GM18861 (cell line): ENCODE measurements around the gene KRT9.
"Not testable (repeated sequence)": the region's sequence is repeated elsewhere in the genome, so short reads cannot be mapped to it uniquely, and the experiment has no call there.

Source experiments
- ATAC-seq: cut with Tn5 transposase; IDR thresholded peaks from one replicate; pipeline ENCODE4 v1.9.1; 2021; ENCODE audit not compliant: unreplicated experiment

The KRT9 gene, protein sequence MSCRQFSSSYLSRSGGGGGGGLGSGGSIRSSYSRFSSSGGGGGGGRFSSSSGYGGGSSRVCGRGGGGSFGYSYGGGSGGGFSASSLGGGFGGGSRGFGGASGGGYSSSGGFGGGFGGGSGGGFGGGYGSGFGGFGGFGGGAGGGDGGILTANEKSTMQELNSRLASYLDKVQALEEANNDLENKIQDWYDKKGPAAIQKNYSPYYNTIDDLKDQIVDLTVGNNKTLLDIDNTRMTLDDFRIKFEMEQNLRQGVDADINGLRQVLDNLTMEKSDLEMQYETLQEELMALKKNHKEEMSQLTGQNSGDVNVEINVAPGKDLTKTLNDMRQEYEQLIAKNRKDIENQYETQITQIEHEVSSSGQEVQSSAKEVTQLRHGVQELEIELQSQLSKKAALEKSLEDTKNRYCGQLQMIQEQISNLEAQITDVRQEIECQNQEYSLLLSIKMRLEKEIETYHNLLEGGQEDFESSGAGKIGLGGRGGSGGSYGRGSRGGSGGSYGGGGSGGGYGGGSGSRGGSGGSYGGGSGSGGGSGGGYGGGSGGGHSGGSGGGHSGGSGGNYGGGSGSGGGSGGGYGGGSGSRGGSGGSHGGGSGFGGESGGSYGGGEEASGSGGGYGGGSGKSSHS

DNA sequence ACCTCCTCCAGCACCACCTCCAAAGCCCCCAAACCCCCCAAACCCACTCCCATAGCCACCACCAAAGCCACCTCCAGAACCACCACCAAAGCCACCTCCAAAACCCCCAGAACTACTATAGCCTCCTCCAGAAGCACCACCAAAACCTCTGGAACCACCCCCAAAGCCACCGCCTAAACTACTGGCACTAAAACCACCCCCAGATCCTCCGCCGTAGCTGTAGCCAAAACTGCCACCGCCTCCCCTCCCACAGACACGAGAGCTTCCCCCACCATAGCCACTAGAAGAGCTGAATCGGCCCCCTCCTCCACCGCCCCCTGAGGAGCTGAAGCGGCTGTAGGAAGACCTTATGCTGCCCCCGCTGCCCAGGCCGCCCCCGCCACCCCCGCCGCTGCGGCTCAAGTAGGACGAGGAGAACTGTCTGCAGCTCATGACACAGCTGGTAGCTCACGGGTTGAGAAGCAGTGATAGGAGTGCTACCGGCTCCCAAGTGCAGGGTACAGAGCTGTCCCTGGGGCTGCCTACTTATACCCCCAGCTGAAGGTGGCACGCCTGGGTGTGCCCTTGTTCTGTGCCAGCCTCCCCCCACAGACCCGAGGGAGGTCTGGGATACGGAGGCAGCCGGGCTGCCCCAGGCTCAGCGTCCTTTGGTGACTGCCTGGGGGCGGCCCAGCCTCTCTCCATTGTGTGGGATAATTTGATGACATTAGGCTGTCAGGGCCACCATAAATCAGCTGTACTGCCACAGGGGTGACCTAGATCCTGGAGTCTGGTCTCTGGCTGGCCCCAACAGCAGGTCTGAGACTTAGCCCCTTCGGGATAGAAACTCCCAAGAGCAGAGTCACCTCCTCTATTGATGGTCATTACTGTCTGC, at the start of gene KRT9:
Gene KRT9 (minus strand): TSS at position 499 of the 874 bp plus-strand sequence. CDS start 67 bp downstream, at position 432.
- ATAC-seq, result no peak

DNA sequence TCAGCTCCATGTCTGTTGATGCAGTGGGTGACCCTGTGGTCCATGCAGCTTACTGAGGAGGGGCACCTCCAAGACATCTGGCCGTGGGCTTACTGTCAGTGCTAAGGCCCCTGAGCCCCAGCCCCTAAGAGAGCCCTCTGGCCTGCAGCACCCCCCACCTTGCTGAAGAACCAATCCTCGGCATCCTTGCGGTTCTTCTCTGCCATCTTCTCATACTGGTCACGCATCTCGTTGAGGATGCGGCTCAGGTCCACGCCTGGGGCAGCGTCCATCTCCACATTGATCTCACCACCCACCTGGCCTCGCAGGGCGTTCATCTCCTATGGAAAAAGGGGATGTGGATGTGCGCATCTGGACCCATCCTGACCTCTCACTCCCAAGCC, 49.6 kb upstream of the KRT9 start:
- ATAC-seq, result not testable (repeated sequence)

DNA sequence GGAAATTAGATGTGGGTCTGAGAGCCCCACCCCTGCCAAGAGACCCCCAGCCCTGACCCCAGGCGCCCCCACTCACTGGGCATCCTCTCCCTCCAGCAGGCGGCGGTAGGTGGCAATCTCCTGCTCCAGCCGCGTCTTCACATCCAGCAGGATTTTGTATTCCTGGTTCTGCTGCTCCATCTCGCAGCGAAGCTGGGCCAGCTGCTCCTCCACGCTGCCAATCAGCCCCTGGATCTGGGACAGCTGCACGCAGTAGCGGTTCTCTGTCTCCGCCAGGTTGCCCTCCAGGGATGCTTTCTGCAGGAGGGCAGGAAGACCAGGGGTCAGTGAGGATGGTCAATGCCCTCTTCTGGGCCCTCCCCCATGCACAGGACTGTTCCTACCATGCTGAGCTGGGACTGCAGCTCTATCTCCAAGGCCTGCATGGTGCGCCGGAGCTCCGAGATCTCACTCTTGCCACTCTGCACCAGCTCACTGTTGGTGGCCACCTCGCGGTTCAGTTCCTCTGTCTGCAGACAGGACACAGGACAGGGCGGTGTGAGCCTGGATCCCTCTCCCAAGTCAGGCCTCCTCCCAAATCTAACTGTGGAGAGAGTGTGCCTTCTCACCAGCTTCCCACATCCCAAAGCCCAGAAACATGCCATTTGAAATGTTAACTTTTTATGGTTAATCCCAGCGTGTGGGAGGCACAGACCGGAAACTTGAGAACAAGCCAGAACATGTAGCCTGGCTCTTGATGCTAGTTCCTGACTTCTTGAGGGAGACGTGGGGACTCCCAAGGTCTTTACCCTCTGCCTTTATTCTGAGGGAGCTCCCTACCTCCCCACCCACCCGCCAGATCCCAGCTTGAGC, 49.0 kb upstream of the KRT9 start:
- no peak for ATAC-seq

DNA sequence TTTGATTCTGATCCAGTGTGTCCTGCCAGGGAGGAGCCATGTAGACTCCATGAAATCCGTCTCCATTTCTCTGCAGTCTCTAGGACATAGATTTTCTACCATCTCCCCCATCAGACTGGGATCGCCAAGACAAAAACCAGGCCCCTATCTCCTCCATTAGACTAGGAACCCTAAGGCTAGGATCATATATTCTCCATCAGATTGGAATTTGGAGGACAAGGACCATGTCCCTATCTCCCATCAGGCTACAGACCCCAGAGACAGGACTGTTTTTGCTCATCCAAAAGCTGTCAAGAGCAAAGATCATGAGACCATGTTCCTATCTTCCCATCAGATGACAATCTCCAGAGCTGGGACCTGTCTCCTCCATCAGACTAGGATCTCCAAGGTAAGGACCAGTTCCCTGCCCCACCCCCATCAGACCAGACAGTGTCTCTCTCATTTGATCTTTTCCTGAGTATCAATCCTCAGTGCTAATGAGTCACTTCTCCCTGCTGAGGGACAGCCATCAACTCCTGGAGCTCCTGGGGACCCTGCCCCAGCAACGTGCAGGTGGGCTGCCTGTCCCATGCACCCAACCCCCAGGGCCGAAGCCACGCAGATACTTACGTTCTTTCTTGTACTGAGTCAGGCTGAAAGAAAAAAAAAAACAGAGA, 48.2 kb upstream of the KRT9 start:
- not testable (repeated sequence) for ATAC-seq

DNA sequence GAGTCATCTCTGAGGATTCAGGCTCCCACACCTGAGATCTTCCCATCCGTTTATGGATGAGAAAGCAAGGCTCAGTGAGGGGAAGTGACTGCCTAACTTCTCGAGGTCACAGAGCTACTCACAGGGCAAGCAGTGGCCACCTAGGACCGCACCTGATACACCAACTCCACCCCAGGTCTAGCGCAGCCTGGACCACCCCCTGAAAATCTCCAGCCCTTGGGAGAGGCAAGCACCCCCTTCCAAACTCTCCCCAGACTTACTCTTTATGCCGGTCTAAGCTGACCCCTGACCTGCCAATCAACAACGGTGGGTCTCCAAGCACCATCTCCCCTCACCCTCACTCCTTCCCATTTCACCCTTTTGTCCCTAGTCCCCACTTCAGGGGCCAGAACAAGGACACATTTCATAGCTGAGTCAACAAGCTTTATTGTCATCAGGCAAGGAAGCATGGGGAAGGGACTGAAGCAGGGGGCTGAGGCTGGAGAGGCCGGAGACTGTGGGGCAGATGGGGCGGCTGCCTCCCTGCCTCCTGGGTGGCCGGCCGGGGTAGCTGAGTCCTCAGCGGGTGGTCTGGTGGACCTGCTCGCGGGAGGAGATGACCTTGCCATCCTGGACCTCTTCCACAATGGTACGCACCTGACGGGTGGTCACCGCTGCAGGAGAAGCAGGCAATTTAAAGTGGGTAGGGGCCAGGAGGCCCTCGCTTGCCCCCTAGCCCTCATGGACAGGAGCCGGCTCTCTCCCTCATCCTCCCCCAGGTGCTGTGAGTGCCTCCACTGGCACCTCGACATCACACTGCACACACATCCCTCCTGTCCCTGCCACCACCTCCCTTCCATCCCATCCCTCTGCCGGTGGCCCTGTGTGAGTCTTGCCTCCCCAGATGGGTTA, 47.4 kb upstream of the KRT9 start:
- no peak for ATAC-seq

DNA sequence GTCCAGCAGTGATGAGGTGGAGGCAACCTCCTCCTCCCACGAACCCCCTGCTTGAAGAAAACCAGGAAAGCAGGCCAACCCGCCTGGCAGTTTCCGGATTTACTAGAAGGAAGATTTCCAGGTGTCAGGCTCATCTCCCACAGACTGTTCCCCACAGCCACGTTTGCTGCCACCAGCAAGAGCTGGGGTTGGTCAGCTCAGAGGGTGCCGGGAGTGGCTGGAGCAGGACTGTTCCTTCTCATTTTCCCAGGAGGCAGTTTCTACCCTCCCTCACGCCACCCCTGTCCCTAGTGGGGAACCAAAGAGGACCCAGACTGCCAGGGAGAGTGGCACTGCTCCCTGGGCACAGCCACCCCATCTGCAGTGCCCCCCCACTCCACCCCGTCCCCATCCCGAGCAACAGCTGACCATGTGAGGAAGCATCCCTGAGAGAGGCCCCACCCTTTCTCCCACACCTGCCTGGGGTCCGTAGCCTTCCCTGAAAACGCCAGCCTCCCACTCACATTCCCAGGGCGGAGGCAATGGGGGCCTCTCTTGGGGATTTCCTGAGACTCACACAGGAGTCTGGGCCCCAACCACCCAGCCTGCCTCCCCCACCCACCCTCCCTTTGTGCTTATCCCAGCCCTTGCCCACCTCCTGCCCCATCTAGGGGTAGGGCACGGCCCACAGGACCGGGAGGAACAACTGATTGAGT, 46.6 kb upstream of the KRT9 start:
- ATAC-seq, result no peak

DNA sequence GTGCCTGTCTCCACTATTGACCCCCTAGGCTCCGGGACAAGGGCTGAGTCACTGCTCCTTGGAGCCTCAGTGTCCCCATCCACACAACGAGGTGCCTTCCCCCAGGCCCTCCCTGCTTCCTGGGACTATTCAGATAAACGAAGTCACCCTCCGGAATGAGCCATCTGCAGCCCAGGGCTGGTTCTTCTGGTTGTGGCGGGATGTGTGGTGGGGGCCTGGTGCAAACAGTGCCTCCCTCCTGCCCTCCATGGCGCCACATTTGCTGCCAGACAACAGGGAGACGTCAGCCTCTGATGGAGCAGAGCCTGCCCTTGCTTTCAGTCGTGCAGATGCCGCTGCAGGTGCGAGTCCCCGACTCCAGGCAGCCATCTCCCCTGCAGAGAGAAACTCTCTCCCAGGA, 45.8 kb upstream of the KRT9 start:
- ATAC-seq, result no peak

DNA sequence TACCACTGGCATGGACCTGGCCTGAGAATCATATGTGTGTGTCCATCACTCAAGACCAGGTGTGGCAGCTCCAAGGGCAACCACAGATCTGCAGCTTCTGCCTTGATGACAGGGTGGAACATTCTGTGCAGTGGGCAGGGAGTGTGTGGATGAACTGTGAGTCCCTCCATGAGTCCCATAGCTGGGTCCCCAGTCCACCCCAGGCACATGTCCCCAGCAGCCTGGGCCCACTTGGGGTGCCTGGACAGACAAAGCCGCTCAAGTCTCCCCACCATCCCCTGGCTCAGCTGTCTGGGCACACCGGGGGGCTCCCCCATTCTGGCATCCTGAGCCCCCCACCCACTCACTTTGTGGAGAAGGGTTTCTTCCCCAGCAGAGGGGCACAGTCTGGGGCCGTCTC, 45.3 kb upstream of the KRT9 start:
- no peak for ATAC-seq

DNA sequence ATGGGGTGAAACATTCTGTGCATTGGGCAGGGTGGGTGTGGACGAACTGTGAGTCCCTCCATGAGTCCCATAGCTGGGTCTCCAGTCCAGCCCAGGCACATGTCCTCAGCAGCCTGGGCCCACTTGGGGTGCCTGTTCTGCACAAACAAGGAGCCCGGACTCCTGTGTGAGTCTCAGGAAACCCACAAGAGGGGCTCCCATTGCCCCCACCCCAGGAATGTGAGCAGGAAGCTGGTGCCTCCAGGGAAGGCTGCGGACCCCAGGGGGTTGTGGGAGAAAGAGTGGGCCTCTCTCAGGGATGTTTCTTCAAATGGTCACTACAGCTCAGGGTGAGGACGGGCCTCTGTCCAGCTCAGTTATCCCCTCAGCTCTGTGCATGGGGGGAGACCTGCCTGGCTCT, 44.6 kb upstream of the KRT9 start:
- not testable (repeated sequence) for ATAC-seq

DNA sequence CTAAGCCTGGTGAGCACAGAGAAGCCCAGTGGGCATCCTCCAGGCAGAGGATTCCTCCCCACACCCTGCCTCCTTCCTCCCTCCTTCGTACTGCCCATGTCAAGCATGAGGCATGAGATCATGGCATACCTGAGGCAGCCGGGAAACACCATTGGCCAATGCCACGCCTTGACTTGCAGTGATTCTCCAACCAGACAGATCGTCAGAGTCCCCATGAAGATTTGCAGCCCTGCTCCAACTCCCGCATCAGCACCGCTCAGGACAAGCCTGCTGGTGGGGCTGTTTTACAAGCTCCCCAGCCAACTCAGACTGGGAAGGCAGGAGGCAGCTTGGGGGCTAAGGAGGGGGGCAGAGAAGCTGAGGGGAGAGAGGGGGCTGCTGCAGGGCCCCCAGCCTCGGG, 43.6 kb upstream of the KRT9 start:
- ATAC-seq, result no peak

DNA sequence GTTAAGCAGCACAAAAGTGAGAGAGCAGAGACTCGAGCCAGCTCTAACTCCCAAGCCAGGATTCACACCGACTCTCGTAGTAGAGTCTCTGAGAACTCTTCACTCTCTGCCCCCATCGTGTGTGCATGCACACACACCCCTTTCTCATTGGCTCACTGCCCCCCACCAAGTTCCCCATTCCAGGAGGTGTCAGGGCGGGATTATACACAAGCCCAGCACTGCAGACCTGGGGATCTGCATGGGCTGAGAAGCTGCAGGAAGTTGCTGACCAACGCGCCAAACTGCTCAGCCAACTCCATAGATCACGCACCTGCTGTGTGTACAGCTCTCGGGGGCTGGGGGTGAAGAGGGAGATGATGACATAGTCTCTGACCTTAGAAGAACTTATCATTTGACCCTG, 42.9 kb upstream of the KRT9 start:
- ATAC-seq, result not testable (repeated sequence)

DNA sequence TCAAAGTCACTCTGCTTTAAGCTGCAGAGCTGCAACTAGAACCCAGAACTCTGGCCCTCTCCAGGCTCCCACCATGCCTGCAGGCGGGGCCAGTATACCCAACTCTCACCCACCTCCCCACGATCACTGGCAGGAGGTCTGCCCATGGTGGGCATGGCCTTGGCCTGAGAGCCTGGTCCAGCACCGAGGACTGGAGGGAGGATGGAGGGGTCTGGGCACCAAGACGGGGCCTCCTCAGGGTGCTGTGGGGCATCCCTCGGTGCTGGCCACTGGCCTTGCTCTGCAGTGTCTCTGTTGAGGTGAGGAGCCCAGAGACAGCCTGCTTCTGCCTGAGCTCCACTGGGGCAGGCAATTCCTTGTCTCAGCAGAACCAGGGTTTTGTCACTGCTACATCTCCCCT, 42.2 kb upstream of the KRT9 start:
- no peak for ATAC-seq

DNA sequence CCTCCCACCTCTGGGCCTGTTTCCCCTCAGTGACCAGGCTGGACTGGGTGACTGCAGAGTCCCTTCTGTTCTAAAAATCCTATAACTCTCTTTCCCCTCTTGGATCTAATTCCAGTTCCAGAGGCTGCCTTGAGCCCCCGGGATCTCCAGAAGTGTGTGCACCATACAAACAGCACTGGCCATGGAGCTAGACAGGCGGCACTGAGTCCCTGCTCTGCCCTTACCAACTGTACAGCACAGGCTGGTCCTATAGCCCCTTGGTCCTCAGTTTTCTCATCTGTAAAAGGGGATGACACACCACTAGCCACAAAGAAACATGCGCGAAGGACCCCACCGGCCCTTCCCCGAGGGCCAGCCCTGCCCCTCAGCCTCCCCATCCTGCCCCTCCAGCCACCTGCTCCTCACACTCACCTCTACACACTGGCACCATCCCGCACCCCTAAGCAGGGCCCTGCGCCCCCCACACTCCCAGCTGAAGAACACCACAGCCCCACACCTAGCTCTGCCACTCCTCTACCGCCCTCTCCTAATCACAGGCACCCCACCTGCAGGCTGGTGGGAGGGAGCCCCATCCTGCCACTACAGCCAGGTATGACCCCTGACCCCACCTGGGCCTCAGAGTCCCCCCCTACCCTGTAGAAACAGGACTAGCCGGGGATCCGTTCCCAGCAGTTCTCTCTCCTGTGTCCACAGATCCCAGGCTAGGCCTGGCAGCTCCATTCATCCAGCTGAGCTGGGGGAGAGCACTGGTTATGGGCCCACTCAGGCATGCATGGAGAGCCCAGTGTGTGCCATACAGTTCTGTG, 41.6 kb upstream of the KRT9 start:
- no peak for ATAC-seq

DNA sequence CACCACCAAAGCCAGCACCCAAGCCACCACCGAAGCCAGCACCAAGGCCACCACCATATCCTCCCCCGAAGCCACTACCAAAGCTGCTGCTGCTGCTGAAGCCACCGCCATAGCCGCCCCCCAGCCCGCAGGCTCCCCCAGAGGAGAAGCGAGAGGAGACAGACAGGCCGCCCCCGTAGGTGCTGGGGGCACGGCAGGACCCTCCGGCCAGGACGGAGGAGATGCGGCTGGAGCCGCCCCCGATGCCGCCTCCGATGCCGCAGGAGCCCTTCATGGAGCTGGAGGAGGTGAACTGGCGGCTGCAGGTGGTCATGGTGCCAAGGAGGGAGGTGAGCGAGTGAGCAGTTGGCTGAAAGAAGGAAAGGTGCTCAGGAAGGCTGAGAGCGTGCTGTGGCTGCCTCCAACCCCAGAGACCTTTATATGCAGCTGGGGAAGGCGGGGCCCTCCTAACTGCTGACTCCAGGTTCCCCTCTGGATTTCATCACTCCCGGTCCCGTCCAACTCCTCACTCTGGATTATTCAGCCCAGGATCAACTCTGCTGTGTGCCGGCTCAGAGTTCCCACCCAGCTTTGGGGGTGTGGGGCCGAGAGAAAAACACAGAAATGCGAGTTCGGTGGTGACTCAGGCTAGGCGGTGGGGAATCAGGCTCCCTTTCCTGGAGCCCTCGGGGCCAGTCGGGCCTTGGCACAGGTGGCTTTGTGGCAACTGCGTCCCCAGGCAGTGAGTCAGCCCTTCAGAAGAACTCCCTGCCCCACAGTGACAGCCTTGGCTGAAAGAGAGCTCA, 40.7 kb upstream of the KRT9 start, which contains the start of gene KRT16:
Gene KRT16 (minus strand): TSS at position 392 of the 785 bp plus-strand sequence. CDS start 79 bp downstream, at position 313.
- not testable (repeated sequence) for ATAC-seq

DNA sequence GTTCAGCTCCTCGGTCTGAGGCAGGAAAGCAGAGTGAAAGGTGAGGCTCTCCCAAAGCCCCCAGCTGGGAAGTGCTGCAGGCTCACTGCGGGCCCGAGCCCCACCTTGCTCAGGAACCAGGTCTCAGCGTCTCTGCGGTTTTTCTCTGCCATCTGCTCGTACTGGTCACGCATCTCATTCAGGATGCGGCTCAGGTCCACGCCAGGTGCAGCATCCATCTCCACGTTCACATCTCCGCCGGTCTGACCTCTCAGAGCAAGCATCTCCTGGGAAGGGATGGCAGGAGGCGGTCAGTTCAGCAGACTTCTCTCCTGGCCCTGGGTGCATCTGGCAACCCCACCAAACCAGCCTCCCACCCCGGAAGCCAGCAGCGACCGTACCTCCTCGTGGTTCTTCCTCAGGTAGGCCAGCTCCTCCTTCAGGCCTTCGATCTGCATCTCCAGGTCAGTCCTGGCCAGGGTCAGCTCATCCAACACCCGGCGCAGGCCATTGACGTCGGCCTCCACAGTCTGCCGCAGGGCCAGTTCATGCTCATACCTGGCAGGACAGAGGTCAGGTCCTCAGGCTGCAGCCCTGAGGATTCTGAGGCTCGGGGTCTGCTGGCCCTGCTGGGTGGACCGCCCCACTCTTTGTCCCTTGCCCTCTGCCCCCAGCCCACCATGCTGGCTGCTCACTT, 39.2 kb upstream of the KRT9 start:
- ATAC-seq, result no peak

DNA sequence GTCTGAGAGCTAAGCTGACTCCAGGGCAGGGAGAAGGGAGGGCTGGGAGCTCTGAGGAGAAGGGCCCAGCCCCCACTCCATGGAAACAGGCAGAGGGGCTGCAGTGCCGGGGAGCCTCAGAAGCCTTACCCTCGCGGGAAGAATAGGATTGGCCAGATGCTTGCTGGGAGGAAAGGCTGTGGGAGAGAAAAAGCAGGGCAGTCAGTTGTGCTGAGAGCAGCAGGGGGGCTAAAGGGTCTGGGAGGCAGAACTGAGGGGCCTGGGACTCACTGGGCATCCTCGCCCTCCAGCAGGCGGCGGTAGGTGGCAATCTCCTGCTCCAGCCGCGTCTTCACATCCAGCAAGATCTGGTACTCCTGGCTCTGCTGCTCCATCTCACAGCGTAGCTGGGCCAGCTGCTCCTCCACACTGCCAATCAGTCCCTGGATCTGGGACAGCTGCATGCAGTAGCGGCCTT, 38.2 kb upstream of the KRT9 start:
- not testable (repeated sequence) for ATAC-seq
